KOPT-K1 (cell line): ENCODE results near the gene HDAC4.

Source experiments
- H3K27ac ChIP-seq: fragments of 200-600 bp; sonication (generic); 2 replicates; pipeline ENCODE4 v1.5.1; 2016; ENCODE audit warnings: antibody characterized with exemption, mild to moderate bottlenecking, low read depth, low read length; ENCODE audit not compliant: poor library complexity, severe bottlenecking
- H3K36me3 ChIP-seq: fragments of 200-600 bp; sonication (generic); 2 replicates; pipeline ENCODE4 v1.5.1; 2017; ENCODE audit warnings: antibody characterized with exemption, mild to moderate bottlenecking, low read length, moderate library complexity; ENCODE audit not compliant: insufficient read depth
- H3K9me3 ChIP-seq: fragments of 200-600 bp; sonication (generic); 2 replicates; pipeline ENCODE4 v1.5.1; 2017; ENCODE audit warnings: antibody characterized with exemption, low read length, mild to moderate bottlenecking; ENCODE audit not compliant: insufficient read depth, poor library complexity, severe bottlenecking

Gene HDAC4

DNA sequence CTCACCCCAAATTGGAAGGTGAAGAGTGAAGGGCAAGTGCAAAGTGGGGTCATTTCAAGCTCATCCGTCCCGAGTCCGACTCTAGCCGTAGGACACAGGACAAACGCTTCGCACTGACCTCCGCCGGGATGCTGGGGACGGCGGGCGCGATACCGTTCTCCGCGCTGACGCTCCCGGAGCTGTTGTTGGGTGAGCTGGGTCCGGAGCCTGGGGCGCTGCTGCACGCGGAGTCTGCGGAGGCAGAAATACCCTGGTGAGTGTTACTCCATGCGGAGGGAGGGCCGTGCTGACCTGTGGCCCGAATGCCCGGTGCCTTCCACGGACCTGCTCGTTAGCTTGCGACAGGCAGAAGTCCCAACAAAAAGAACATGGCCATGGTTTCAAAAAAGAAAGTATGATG is 261.3 kb downstream of the HDAC4 start:
- H3K36me3 ChIP-seq, result peaks cover 100% of the 10 kb centered on the region
- no peak overlapping the region for H3K27ac ChIP-seq
- H3K9me3 ChIP-seq, result no peaks in the 10 kb centered on the region

DNA sequence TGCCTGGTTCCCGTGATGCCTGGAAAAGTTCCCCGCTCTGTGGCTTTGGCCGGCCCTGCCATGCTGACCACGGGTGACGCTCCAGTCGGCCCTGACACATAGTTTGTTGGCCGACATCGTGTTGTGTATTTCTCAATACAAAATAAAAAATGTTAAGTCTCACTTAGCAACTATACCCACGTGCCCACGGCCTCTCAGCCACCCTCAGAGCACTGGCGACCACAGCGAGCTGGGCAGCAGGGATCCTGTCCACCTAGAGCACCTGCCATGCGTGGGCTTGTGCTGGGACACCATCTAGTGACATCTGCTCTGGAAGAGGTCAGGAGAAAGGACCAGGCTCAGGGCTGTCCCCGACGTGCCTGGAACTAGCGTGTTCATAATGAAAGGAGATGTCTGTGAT is 261.7 kb downstream of the HDAC4 start:
- no peak overlapping the region for H3K27ac ChIP-seq
- no peaks in the 10 kb centered on the region for H3K9me3 ChIP-seq
- H3K36me3 ChIP-seq, result peaks cover 100% of the 10 kb centered on the region

DNA sequence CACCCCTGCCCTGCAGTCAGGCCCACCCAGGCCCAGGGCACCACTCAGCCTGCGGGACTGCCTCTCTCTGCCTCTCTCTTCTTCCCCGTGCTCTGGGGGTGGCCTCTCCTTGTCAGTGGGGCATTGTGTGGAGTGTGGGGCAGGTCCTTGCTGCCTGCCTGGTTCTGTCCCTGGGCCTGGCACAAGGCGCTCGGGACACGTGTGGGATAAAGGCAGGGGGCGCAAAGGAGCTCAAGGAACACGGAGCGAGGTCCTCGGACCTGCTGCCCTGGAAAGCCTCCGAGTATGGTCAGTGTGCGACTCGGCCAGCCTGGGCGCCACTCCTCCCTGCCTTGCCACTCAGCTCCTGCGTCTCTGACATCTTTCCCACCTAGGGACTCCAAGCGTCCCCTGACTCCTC is 262.2 kb downstream of the HDAC4 start:
- Histone ChIP-seq H3K27ac (no peak overlapping the region), H3K9me3 (no peaks in the 10 kb centered on the region), H3K36me3 (peaks cover 100% of the 10 kb centered on the region)

DNA sequence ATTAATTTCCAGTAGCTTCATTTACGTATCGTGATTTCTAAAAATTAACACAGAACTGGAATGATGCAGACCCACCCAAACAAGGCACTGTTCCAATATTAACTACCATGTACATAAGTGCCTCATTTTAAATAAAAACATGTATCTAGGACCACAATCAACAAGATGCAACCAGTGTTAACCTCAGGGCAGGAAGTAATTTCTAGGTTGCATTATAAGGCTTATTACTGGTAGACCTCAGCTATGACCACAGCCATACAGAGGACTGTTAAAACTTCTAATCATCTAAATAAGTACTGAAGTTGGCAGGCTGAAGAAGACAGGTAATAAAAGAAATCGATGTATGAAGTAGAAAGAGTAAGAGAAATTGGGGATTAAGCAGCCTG is 262.9 kb downstream of the HDAC4 start:
- H3K36me3 ChIP-seq, result peaks cover 100% of the 10 kb centered on the region
- no peak overlapping the region for H3K27ac ChIP-seq
- H3K9me3 ChIP-seq, result no peaks in the 10 kb centered on the region

DNA sequence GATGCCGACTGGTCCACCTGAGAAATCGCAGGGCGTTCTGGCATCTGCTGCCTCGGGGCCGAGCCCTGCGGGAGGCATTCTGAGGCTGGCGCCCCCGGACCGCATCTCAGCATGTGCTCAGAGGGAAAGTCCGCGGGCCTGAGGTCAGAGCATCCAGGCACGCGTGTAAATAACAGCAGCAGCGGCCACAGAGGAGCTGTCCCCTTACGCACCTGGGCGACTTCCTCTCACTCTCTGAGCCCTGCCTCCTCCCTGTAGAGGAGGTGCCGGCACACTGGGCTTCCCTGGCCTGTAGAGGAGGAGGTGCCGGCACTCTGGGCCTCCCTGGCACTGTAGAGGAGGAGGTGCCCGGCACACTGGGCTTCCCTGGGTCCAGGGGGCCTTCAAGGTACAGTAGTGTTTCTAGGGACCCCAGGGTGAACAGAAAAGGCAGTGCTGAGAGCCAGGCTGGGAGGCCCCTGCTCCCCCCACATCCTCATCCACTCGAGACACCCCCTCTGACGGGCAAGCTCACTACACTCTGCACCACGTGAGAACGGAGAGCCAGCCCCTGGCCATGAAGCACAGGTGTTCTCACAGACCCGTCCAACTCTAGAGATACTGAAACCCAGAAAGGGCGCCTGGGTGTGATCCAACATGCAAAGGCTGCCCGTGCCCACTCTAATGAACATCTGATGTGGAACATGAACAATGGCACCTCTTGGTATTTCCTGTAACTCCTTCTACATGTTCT is 263.5 kb downstream of the HDAC4 start:
- H3K27ac ChIP-seq, result no peak overlapping the region
- H3K36me3 ChIP-seq, result peaks cover 100% of the 10 kb centered on the region
- no peaks in the 10 kb centered on the region for H3K9me3 ChIP-seq

DNA sequence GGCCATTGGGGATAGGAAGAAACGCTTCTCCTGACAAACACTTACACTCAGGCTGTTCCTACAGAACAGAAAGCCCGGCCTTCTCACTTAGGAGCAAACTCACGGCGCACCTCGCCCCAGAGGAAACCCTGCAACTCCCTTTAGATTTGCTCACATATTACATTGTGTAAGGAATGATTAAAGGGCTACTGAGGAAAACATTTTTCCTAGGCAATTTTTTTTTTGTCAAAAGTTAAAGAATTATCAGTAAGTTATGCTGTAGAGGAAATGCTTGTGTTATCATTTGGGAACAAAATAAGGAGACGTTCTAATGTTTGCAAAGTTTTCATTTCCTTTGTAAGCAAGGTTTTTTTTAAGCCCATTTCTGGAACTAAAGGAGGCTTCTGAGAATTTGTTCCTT is 264.1 kb downstream of the HDAC4 start:
- H3K27ac ChIP-seq, result no peak overlapping the region
- H3K36me3 ChIP-seq, result peaks cover 100% of the 10 kb centered on the region
- no peaks in the 10 kb centered on the region for H3K9me3 ChIP-seq

DNA sequence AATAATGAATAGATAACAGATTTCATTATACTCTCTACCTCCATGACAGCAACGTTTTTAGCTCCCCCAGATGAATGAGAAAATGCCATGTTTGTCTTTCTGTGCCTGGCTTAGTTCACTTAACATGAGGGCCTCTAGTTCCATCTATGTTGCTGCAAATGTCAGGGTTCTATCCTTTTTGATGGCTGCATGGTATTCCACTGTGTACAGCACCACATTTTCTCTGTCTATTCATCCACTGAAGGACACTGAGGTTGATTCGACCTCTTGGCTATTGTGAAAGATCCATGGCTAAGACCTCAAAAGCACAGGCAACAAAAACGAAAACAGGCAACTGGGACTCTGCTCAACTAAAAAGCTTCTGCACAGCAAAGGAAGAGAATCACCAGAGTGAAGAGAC is 264.6 kb downstream of the HDAC4 start:
- Histone ChIP-seq H3K9me3 (no peaks in the 10 kb centered on the region), H3K27ac (no peak overlapping the region), H3K36me3 (peaks cover 100% of the 10 kb centered on the region)

DNA sequence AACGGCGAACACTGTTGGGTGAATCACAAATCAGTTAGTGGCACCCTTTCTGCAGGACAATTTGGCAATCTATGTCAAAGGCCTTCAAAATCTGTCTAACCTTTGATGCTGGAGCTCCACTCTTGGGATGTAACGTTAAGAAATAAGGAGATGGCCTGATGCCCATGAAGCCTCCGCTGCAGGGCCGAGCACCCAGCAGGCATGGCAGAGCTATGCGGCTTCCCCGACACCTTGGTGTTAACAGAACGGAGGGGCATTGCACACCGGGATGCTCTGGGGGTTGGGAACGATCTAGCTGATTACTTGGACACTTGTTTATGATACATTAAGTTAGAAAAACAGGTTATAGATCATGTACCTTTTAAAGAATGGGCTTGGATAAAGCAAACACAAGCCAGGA is 265.3 kb downstream of the HDAC4 start:
- no peaks in the 10 kb centered on the region for H3K9me3 ChIP-seq
- H3K27ac ChIP-seq, result no peak overlapping the region

DNA sequence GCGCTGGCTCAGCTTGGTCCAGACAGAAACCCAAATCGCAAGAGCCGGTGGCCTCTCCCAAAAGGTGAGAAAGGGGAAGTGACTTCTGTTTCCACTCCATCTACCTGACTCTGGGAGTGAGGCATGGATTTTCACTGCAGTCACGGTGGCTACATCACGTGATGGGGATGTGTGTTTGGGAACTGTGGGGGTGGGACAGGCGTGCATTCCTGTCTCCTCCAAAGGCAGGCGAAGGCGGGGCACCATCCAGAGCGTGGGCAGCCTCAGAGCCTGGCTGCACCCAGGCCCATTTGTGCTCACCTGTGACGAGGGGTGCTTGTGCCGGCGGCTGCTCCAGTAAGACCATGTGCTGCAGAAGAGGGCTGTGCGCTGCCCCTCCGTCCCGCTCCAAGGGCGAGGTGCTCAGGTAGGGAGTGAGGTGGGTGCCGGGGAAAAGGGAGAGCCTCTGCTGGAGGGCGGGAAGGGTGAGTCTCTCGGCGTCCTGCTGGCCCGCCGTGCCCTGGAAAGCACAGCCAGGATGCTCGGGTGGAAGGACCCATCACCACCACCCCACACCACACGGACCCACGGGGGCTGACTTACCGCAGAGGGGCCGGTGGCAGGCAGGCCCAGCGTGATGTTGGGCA is 266.8 kb downstream of the HDAC4 start:
- Histone ChIP-seq H3K27ac (no peak overlapping the region), H3K36me3 (peaks cover 100% of the 10 kb centered on the region), H3K9me3 (no peaks in the 10 kb centered on the region)

More for the DNA sequence above, 265.3 kb downstream of the HDAC4 start:
- peaks cover 100% of the 10 kb centered on the region for H3K36me3 ChIP-seq

DNA sequence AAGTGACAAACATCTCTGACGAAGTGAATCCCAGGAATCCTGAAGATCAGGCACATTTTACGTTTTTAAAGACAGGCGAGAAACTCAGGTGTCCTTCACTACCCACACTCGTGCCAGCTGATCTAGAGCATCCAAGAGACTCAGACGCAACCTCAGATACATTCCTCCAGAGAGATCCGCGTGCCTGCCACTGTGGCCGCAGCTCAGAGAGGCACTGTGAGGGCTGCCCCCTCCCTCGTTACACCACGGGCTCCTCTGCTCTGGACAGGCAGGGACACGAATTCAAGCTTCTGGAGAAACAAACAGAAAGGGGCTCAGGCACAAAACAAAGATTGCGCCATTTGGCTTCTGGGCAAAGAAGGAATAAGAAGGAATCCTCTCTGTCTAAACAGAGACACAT is 268.0 kb downstream of the HDAC4 start:
- H3K9me3 ChIP-seq, result no peaks in the 10 kb centered on the region
- H3K27ac ChIP-seq, result no peak overlapping the region
- H3K36me3 ChIP-seq, result peaks cover 100% of the 10 kb centered on the region

DNA sequence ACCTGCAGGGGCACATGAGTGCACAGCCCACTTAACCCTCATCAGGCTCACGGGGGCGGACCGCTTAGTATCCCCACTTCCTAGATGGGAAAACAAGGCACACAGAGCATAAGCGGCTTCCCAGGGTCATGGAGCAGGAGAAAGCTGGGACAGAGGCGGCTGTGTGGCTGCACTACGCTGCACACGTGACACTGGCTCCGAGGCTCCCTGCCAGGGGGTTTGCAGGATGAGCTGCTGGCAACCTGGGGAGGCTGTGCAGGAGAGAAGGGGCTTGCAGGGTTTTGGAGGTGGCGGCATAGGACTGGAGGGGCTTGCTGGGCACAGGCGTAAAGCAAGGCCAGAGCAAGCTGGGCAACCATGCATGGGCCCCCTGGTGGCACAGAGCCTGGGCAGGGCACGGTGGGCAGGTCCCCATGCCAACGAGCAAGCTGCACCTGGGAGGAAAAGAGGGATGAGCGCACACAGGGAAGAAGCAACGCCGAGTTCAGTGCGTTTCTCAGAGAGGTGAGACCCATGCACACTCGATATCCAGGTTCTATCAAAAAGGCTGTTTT is 268.6 kb downstream of the HDAC4 start:
- no peak overlapping the region for H3K27ac ChIP-seq
- no peaks in the 10 kb centered on the region for H3K9me3 ChIP-seq
- H3K36me3 ChIP-seq, result peaks cover 100% of the 10 kb centered on the region

DNA sequence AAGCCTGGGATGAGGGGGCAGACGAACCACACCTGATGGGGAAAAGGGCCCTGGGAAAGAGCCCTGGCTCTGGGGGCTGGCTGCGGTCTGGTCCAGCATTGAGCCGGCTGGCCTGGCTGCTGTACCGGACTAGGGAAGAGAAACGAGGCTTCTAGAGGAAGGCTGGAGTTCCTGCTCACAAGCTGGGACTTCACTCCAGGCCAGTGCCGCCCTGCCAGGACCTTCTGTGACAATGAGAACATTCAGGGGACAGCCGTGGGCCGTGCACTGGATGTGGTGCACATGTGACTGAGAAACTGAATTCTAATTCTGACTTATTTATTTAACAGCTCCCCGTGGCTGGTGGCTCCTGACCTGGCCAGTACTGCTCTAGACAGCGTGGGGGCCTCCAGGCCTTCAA is 269.3 kb downstream of the HDAC4 start:
- Histone ChIP-seq H3K9me3 (no peaks in the 10 kb centered on the region), H3K27ac (no peak overlapping the region), H3K36me3 (peaks cover 100% of the 10 kb centered on the region)

DNA sequence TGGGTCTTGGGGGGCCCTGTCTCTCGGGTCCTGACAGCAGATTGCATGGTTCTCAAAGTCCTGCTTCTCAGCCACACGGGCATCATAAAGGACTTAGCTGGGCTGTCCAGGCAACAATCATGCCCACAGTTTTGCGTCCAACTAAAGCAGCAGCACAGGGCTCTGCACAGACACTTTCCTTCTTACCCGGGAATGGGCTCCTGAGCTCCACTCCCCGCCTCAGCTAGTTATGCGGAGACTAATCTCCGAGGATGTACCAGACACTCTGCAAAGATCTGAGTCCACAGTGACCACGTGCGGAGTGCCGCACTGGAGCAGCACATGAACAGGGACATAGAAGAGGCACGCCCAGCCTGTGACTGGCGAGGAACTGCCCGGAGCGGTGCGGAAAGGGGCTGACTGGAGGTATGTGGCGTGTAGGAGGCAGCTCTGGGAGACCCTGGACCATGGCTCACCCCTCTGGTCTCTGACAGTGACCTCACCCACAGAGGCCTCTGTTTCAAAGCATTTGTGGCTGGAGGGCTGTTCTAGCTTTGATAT is 270.0 kb downstream of the HDAC4 start:
- H3K27ac ChIP-seq, result no peak overlapping the region
- H3K9me3 ChIP-seq, result no peaks in the 10 kb centered on the region
- peaks cover 100% of the 10 kb centered on the region for H3K36me3 ChIP-seq

DNA sequence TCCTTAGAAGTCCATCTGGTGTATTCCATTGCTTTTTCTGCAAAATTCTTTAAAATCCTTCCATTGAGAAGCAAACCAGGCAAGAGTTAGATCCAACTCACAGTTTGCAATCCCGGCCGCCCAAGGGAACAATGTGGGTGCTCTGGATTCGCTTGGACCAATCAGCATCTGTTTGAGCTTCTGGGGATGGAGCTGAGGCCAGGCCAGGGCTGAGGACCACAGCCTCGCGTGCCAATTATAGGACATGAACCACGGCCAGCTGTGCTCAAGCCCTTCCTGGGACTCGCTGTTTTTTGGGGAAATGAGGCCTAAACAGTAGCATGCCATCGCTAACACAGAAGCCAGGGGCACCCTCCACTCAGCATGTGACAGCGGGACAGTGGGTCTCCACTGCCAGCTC is 270.8 kb downstream of the HDAC4 start:
- H3K36me3 ChIP-seq, result peaks cover 100% of the 10 kb centered on the region
- H3K9me3 ChIP-seq, result no peaks in the 10 kb centered on the region
- no peak overlapping the region for H3K27ac ChIP-seq

DNA sequence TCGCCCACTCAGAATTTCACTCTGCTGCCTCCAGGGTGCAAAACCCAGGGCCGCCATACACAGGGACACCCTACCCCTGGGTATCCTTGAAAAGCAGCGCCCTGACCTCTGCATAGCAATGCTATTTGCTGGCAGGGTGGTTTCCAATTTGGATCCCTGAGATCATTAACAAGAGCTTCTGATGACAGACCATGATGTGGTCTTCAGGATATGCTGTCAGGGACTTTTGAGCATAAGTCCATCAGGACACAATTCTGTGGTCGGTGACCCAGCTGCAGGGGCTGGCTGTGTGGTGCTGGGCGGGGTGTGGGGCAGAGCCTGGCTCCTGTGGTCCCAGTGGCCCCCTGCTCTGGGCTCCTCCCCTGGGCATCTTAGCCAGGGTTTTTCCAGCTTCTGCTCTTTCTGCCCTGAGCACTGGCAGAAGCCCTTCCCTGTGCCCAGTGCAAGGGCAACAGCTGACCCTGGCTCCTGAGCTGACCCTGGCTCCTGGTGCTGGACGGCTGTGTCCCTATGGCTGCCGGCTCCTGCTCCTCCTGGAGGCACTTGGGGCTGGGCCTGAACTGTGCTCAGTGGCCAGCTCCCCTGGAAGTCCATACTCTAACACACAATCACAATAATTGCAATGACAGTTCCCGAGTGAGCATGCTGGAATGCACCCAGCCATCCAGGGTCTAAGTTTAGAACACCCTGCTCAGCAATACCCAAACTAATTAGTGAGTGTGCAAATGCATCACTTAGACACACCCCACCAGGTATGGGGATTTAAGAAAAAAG is 271.5 kb downstream of the HDAC4 start:
- Histone ChIP-seq H3K36me3 (peaks cover 100% of the 10 kb centered on the region), H3K9me3 (no peaks in the 10 kb centered on the region), H3K27ac (no peak overlapping the region)
